NCI-H748 treated with DMSO at 0.1 percent for 48 hours (cell line): Measurements from ENCODE around the gene KCTD2.

Experiments
- DNase-seq: peaks from one replicate; lab custom pipeline; 2025; lab: John Stamatoyannopoulos, UW

KCTD2 gene

DNA sequence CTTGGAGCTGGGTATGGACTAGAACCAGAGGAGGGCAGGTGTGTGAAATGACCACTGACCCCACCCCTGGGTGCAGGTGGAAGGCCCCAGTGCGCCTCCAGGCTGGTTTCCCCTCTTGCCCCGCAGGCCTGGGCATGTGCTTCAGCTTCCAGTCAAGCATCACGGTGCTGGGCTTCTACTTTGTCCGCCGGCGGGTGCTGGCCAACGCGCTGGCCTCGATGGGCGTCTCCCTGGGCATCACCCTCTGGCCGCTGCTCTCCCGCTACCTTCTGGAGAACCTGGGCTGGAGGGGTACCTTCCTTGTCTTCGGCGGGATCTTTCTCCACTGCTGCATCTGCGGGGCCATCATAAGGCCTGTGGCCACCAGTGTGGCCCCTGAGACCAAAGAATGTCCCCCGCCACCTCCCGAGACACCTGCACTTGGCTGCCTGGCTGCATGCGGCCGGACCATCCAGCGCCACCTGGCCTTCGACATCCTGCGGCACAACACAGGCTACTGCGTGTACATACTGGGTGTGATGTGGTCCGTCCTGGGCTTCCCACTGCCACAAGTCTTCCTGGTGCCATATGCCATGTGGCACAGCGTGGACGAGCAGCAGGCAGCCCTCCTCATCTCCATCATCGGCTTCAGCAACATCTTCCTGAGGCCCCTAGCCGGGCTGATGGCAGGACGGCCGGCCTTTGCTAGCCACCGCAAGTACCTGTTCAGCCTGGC, 53.0 kb downstream of the KCTD2 start:
- DNase-seq = no peak

DNA sequence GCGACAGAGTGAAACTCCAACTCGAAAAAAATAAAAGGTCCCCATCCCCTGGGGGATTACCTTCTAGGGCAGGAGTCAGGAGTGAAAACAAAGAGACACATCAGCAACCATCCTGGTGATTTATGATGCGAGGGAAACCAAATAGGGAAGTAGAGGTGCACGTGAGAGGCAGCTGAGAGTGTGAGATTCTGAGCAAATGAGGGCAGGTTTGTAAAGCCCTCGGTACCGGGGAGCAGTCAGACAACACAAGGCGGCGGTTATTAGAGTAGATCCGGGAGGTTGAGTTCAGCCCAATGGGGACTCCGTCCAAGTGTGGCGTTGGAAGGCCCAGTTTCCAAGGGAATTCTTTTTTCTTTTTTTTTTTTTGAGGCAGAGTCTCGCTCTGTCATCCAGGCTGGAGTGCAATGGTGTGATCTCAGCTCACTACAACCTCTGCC, 55.4 kb downstream of the KCTD2 start:
- DNase-seq = no peak

DNA sequence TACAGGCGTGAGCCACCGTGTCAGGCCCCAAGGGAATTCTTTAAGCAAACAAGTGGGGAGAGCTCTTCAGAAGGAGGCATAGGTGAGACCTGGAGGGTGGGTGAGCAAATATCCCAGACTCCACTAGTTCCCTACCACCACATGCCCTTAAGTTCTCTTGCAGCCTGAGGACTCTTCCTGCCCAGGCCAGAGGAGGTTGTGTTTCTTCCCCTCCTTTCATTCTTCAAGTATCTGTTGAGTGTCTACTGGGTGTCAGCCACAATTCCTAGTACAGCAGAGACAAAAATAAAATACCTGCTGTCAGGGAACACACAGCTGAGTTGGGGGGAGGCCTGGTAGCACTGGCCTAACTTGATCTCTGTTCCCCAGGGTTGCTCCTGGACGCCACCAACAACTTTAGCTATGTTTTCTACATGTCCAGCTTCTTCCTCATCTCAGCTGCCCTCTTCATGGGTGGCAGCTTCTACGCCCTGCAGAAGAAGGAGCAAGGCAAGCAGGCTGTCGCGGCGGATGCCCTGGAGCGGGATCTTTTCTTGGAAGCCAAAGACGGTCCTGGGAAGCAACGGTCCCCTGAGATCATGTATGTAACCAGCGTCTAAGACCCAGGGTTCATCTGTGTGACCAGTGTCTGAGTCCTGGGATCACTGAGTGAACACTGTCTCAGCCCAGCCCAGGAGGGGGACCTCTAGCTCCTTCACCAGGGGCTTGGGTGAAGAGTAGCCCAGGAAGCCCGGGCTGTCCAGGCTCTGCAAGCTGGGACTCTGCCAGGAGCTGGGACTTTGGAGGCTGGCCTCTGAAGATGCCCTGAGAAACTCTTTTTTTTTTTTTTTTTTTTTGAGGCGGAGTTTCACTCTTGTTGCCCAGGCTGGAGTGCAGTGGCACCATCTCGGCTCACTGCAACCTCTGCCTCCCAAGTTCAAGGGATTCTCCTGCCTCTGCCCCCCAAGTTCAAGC, 56.9 kb downstream of the KCTD2 start:
- DNase-seq = no peak

- DNase-seq = peak; percentile 26
Measured at GRCh38 chr17:75105126-75106080, 58.4 kb downstream of the KCTD2 start.

DNA sequence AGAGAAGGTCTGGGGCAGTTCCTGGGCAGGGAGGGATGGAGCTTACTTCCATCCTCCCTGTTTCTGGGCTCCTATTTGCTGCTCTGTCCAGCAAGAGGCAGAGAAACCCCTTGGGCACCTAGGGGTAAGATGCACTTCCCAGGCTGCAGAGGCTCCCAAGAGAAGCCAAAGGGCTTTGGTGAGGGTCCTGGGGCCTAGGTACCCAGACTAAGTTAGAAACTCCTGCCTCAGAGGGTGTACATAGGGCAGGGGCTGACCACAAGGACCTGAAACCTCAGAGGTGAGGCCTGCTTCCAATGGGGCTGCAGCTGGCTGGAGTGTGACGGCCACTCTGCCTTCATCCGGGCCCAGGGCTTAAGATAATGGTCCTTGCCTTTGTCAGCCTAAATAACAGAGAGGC, 61.2 kb downstream of the KCTD2 start:
- DNase-seq = no peak

GRCh38 chr17:75109046-75109406, 62.0 kb downstream of the KCTD2 start:
- DNase-seq = no peak

DNA sequence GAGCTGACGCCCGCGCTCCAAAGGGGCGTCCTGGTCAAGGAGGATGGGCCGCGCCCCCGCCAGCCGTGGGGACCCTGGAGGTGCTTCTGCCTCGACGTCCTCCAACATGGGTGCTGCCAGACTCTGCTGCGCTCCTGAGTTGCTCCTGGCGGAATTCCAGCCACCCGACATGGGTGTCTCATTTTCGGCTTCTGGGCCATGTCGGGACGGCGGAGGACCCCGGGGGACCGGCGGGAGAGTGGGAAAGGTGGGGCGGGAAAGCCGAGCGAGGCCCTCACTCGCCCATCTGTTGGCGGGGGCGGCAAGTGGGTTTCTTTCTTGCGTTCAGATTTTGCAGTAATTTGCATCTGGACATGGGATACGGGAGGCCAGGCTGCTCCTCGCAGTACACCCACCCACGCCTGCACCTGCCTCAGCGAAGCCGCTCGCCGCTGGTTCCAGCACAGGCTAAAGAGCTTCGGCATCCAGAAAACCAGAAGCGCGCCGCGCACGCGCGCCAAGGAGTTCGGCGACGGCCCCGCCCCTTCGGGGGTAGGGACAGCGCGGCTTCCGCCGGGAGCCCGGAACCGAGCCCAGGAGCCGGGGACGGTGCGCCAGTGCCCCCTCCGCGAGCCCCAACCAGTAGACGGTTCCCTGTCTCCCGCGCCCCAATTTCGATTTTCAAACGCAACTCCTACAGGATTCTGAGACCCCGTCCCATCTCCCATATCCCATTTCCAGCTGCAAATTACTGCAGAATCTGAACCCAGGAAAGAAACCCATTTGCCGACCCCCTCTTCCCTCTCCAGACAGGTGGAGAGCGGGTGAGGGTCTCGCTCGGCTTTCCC, 62.6 kb downstream of the KCTD2 start, which contains the start of gene ARMC7:
Gene ARMC7 (plus strand): TSS at position 563 of the 827 bp plus-strand sequence. CDS start 320 bp downstream, outside the sequence.
- DNase-seq = peak; percentile 79

GRCh38 chr17:75110234-75110937, 63.4 kb downstream of the KCTD2 start:
- no peak for DNase-seq

- DNase-seq = no peak
Measured at GRCh38 chr17:75111777-75112335, 64.8 kb downstream of the KCTD2 start.

DNA sequence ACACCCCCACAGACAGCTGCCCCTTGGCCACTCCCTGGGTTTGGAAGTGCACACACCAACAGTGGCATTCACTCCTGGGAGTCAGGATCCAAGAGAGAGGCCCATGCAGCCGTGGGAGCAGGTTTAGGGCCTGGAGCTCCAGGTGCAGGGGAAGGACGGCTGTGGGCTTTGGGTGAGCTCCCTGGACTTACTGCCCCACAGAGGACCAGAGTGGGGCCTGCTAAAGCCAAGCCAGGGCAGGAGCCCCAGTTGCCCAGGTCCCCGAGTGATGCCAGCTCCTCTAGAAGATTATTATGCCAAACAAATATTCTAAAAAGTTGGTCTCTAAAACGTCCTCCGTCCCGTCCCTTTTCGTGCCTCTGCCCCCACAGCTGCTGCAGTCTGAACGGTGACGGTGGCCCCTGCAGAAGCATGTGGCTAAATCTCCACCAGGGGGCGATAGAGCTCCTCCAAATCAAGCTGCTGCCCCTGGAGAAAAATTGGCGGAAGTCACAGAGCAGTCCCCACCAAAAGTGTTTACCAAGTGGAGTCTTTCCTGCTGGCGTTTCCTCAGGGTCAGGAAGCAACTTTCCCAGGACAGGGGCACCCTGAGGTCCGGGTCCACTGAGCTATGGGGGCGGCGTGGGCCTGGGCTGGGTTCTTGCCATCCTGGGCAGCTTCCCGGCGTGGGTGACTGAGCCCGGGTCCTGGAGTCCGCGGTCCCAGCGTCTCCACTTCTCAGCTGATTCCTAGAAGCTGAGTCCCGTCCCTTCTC, 67.0 kb downstream of the KCTD2 start:
- peak; percentile 79 for DNase-seq

DNA sequence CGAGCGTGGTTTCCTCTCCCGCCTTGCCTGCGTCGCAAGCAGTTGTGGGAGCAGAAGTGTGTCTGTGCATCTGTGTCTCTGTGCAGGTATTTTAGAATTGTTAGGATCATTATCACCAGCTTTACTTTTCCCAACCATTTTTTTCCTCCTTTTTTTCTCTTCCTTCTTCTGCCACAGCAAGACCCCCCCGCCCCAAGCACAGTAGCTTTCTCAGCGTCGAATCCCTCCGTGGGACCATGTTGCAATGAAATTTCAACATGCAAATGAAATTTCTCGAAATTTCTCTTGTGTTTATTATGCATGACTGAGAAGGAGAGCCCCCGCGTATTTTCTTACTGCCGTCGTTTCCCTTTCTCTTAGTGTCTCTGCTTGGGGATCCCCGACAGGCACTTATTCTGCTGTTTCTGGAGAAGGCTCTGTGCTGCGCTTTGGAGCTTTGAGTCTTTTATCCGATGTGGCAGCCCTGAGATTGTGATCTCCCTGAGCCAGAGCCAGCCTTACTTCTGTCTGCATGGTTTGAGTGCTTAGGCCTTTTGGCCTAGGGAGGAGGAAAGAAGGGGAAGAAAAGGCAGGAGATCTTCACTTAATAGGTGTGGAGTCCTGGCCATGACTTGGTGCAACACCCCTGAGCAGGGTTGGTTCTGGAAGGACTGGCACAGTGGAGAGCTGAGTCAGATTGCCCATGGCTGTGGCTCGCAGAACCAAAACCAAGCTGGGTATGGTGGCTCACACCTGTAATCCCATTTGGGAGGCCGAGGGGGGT, 67.7 kb downstream of the KCTD2 start:
- no peak for DNase-seq
